Body of pancreas (tissue), 4 donors: ENCODE measurements around the gene HEATR5B. TPM values are rescaled to one million over a fixed set of nuclear protein-coding genes. Genes with fewer than 3 reads are reported as not detected.

Source experiments
- ATAC-seq: fragments of 150-250 bp; one replicate; pipeline ENCODE4 v1.9.1; 2016
- DNase-seq, 4 donors: peaks; one replicate each; pipeline ENCODE4 v3.0.0-alpha.2; 2019
- H3K27ac ChIP-seq, 4 donors: fragments of 200-600 bp; sonication (generic); 1 replicate in 3 of 4; 2 replicates in 1 of 4; pipeline versions ENCODE4 v1.5.1 to v1.6.1; 2016 to 2019; ENCODE audit warnings: mild to moderate bottlenecking in 1 of 4, mixed read lengths in 1 of 4, moderate library complexity in 1 of 4
- H3K27me3 ChIP-seq, 2 donors: fragments of 200-600 bp; sonication (generic); one replicate each; pipeline ENCODE4 v1.6.0; 2016; ENCODE audit warnings: mild to moderate bottlenecking in 1 of 2
- H3K36me3 ChIP-seq, 2 donors: fragments of 200-600 bp; sonication (generic); replicated peaks in 1 of 2; 2 replicates each; pipeline ENCODE4 v1.5.1; 2016; ENCODE audit warnings: low read depth in 2 of 2; ENCODE audit not compliant: insufficient read depth in 1 of 2
- H3K4me1 ChIP-seq: fragments of 200-600 bp; sonication (generic); one replicate; pipeline ENCODE4 v1.6.0; 2016
- H3K4me3 ChIP-seq, 2 donors: fragments of 200-600 bp; sonication (generic); 1 replicate in 1 of 2; 2 replicates in 1 of 2; pipeline ENCODE4 v1.5.1; 2016 to 2019
- H3K9me3 ChIP-seq, 3 donors: fragments of 200-600 bp; sonication (generic); 1 replicate in 2 of 3; 2 replicates in 1 of 3; pipeline ENCODE4 v1.5.1; 2016
- CTCF ChIP-seq, 7 experiments: fragments of 450-650 bp in 4 of 7; fragments of 200-600 bp in 3 of 7; sonication (generic) in 3 of 7; IDR thresholded peaks; one replicate each; pipeline ENCODE4 v1.5.1; 2016 to 2019; ENCODE audit warnings: antibody characterized with exemption in 7 of 7
- POLR2A ChIP-seq, 3 donors: fragments of 450-650 bp; IDR thresholded peaks; one replicate each; pipeline ENCODE4 v1.6.1; 2016; ENCODE audit warnings: antibody characterized with exemption in 3 of 3, mild to moderate bottlenecking in 2 of 3
- WGBS, 2 donors: methylation state at CpG; one replicate each; pipeline ENCODE4 v1.1.5; 2017; 5-methylcytosine and 5-hydroxymethylcytosine counted together
- intact Hi-C: fragments of 100-400 bp; cut with DNase I; formaldehyde crosslinking; loops from one replicate; pipeline ENCODE4 v1.15.1; 2023
- total RNA-seq, 2 donors: library from RNA; depleted of rRNA; stranded (reverse); fragments of >200 nt; gene quantifications; one replicate each; pipeline ENCODE4 v1.1.0, GENCODE V29; 2016

Gene HEATR5B
- total RNA-seq: 10 to 100 TPM; 44.8 to 51.9 TPM

GRCh38 chr2:37083873-37084794, at the start of gene HEATR5B, which contains the start of gene GPATCH11:
TSS of gene HEATR5B (minus strand) at chr2:37084372. CDS start at chr2:37083414, 958 bp downstream.
TSS of gene GPATCH11 (plus strand) at chr2:37084518. CDS start at chr2:37088382, 3,864 bp downstream.
- Histone ChIP-seq H3K4me1 (peaks cover 22% of the 10 kb centered on the region), H3K9me3 (no peaks in the 10 kb centered on the region), H3K4me3 (peak within 1 kb of the TSS; percentile 76 to 80), H3K36me3 (no peaks in the 10 kb centered on the region), H3K27me3 (no peaks in the 10 kb centered on the region), H3K27ac (peak within 1 kb of the TSS; percentile 67 to 88 (median 78))
- WGBS, 2 donors: 0 to 1% methylated on average over 52 to 74 of the region's 74 CpGs
- ATAC-seq: peak; percentile 99
- peak; percentile 97 to 98 (median 98) for DNase-seq
- TF ChIP-seq POLR2A (IDR thresholded peaks at IDR 0.05): peak; percentile 27 to 86 (median 83)
- no peak for TF ChIP-seq CTCF (IDR thresholded peaks at IDR 0.05)
- intact Hi-C loops: no loop called here

- H3K27ac ChIP-seq: no peak overlapping the region
- WGBS, 2 donors: 94 to 96% methylated on average over 6 of the region's 6 CpGs
These were observed 48.7 kb upstream of the HEATR5B start for GRCh38 chr2:37132914-37133313.

GRCh38 chr2:37125416-37125815, 41.2 kb upstream of the HEATR5B start:
- Histone ChIP-seq H3K4me3 (no peak overlapping the region), H3K27ac (no peak overlapping the region), H3K4me1 (no peaks in the 10 kb centered on the region), H3K36me3 (peaks cover 0 to 2% of the 10 kb centered on the region in 2 donors), H3K9me3 (no peaks in the 10 kb centered on the region), H3K27me3 (no peaks in the 10 kb centered on the region)
- ATAC-seq (no peak), DNase-seq (no peak)
- intact Hi-C loops: no loop called here
- TF ChIP-seq POLR2A (IDR thresholded peaks at IDR 0.05) (no peak), CTCF (IDR thresholded peaks at IDR 0.05) (no peak)
- 94 to 98% methylated on average over 2 of the region's 2 CpGs for WGBS, 2 donors

More at GRCh38 chr2:37132914-37133313, 48.7 kb upstream of the HEATR5B start:
- intact Hi-C loops: no loop called here
- H3K4me3 ChIP-seq: no peak overlapping the region
- no peak for DNase-seq
- no peak for TF ChIP-seq POLR2A (IDR thresholded peaks at IDR 0.05)
- no peak for TF ChIP-seq CTCF (IDR thresholded peaks at IDR 0.05)
- no peaks in the 10 kb centered on the region for H3K4me1 ChIP-seq
- H3K27me3 ChIP-seq: no peaks in the 10 kb centered on the region
- ATAC-seq: no peak
- H3K36me3 ChIP-seq: peaks cover 5 to 14% of the 10 kb centered on the region in 2 donors
- H3K9me3 ChIP-seq: no peaks in the 10 kb centered on the region

GRCh38 chr2:37119157-37119556, 35.0 kb upstream of the HEATR5B start:
- ATAC-seq (no peak), DNase-seq (no peak)
- intact Hi-C loops: no loop called here
- H3K4me1 ChIP-seq: no peaks in the 10 kb centered on the region
- TF ChIP-seq CTCF (IDR thresholded peaks at IDR 0.05) (no peak), POLR2A (IDR thresholded peaks at IDR 0.05) (no peak)
- H3K4me3 ChIP-seq: no peak overlapping the region
- H3K9me3 ChIP-seq: no peaks in the 10 kb centered on the region
- no peak overlapping the region for H3K27ac ChIP-seq
- no peaks in the 10 kb centered on the region for H3K27me3 ChIP-seq
- H3K36me3 ChIP-seq: peaks cover 0 to 5% of the 10 kb centered on the region in 2 donors
- 92 to 96% methylated on average over 5 of the region's 5 CpGs for WGBS, 2 donors
